ENCODE measurements around the gene HLCS. TPM values are rescaled to one million over a fixed set of nuclear protein-coding genes. Genes with fewer than 3 reads are reported as not detected.
"Not testable (repeated sequence)": the region's sequence is repeated elsewhere in the genome, so short reads cannot be mapped to it uniquely, and the experiment has no call there.

Gene HLCS
- total RNA-seq, 1 experiment from 2014 or later, result 12.7 TPM

GRCh38 chr21:37005548-37006485 is 39.3 kb upstream of the HLCS start:
- H3K14ac ChIP-seq (ENCODE audit: insufficient read depth, low read length), result peak overlapping the region; percentile 8; the same call in 1 of the 2 replicates
- H3K27me3 ChIP-seq (ENCODE audit: insufficient read depth, low read length), result peaks cover 8% of the 10 kb centered on the region; the same call in 1 of the 2 replicates
- H2BK5ac ChIP-seq (ENCODE audit: insufficient read length, low read length), result no peak overlapping the region
- H2AK5ac ChIP-seq (ENCODE audit: insufficient read length, low read length), result no peak overlapping the region
- peak overlapping the region; percentile 52; the same call in 1 of the 2 replicates for H2BK15ac ChIP-seq (ENCODE audit: low read depth, low read length)
- H4K5ac ChIP-seq (ENCODE audit: insufficient read length, low read depth, low read length), result no peak overlapping the region
- H3K9me3 Mint-ChIP-seq, result no peaks in the 10 kb centered on the region
- no peaks in the 10 kb centered on the region for H3K79me1 ChIP-seq (ENCODE audit: insufficient read depth, low read depth, low read length, poor library complexity, severe bottlenecking)
- H2BK120ac ChIP-seq (ENCODE audit: low read depth, low read length, poor library complexity, severe bottlenecking), result no peak overlapping the region
- H3K23me2 ChIP-seq (ENCODE audit: insufficient read length, low read depth, low read length, poor library complexity, severe bottlenecking), result peaks cover 12% of the 10 kb centered on the region
- H3K56ac ChIP-seq (ENCODE audit: insufficient read length, low read depth, low read length), result no peak overlapping the region
- no peak overlapping the region for H3K4ac ChIP-seq (ENCODE audit: low read depth, low read length)
- H2BK20ac ChIP-seq (ENCODE audit: low read depth, low read length, poor library complexity, severe bottlenecking), result no peak overlapping the region
- no peaks in the 10 kb centered on the region for H3K4me1 ChIP-seq (ENCODE audit: insufficient read depth, low read length)
- H3K4me3 Mint-ChIP-seq, result peak overlapping the region; percentile 66 to 79
- no peak overlapping the region for H3K27ac Mint-ChIP-seq
- H3K9me3 ChIP-seq (ENCODE audit: control insufficient read depth, low read depth, low read length), result no peaks in the 10 kb centered on the region
- peak overlapping the region; percentile 76 for H3K4me2 ChIP-seq (ENCODE audit: insufficient read depth, insufficient read length, low read length)
- no peak overlapping the region for H3K23ac ChIP-seq (ENCODE audit: insufficient read length, low read depth, low read length)
- H4K91ac ChIP-seq (ENCODE audit: insufficient read length, low read depth, low read length), result no peak overlapping the region
- H2AFZ ChIP-seq (ENCODE audit: low read length), result no peak overlapping the region
- no peak overlapping the region for H2BK12ac ChIP-seq (ENCODE audit: insufficient read length, low read depth, low read length)
- WGBS (ENCODE audit: extremely low coverage, insufficient read length, low lambda C conversion rate), result no CpG with 5 or more reads among the region's 76 CpGs
- H3K18ac ChIP-seq (ENCODE audit: insufficient read length, low read depth, low read length), result no peak overlapping the region
- H3K79me2 ChIP-seq (ENCODE audit: insufficient read depth, low read length), result no peaks in the 10 kb centered on the region
- no peaks in the 10 kb centered on the region for H3K36me3 Mint-ChIP-seq (ENCODE audit: insufficient read depth in 1 of 3, low read depth in 3 of 3)
- H3K27me3 Mint-ChIP-seq (ENCODE audit: low read depth), result peaks cover 71% of the 10 kb centered on the region
- H3K27ac ChIP-seq (ENCODE audit: insufficient read length, low read depth, low read length), result no peak overlapping the region
- H3K9ac ChIP-seq (ENCODE audit: extremely low read depth, insufficient read length, low read length), result peak overlapping the region; percentile 26
- peaks cover 8 to 20% of the 10 kb centered on the region in 2 experiments for H3K4me1 Mint-ChIP-seq
- H4K8ac ChIP-seq (replicated peaks; ENCODE audit: insufficient read length, low read depth, low read length), result no peak overlapping the region
- no peak overlapping the region for H3T11ph ChIP-seq (ENCODE audit: low read length)
- H4K20me1 ChIP-seq (ENCODE audit: control insufficient read depth, insufficient read depth, insufficient read length), result no peaks in the 10 kb centered on the region
- no peak for TF ChIP-seq CTCF (conservative IDR thresholded peaks at IDR 0.05)
- peak; percentile 59 for DNase-seq

- H3K9me3 Mint-ChIP-seq; H4K8ac ChIP-seq (replicated peaks; ENCODE audit: insufficient read length, low read depth, low read length); H3K4me2 ChIP-seq (ENCODE audit: insufficient read depth, insufficient read length, low read length); H3T11ph ChIP-seq (ENCODE audit: low read length); H3K9ac ChIP-seq (ENCODE audit: extremely low read depth, insufficient read length, low read length); H2AK5ac ChIP-seq (ENCODE audit: insufficient read length, low read length); H3K4me3 Mint-ChIP-seq; DNase-seq; H3K79me2 ChIP-seq (ENCODE audit: insufficient read depth, low read length); H3K14ac ChIP-seq (ENCODE audit: insufficient read depth, low read length); H3K79me1 ChIP-seq (ENCODE audit: insufficient read depth, low read depth, low read length, poor library complexity, severe bottlenecking); H3K56ac ChIP-seq (ENCODE audit: insufficient read length, low read depth, low read length); H3K27ac Mint-ChIP-seq; H4K91ac ChIP-seq (ENCODE audit: insufficient read length, low read depth, low read length); H3K27me3 ChIP-seq (ENCODE audit: insufficient read depth, low read length); H2BK20ac ChIP-seq (ENCODE audit: low read depth, low read length, poor library complexity, severe bottlenecking); H3K23ac ChIP-seq (ENCODE audit: insufficient read length, low read depth, low read length); H4K5ac ChIP-seq (ENCODE audit: insufficient read length, low read depth, low read length); H3K36me3 Mint-ChIP-seq (ENCODE audit: insufficient read depth in 1 of 3, low read depth in 3 of 3); H2BK120ac ChIP-seq (ENCODE audit: low read depth, low read length, poor library complexity, severe bottlenecking); H2BK15ac ChIP-seq (ENCODE audit: low read depth, low read length); H2BK5ac ChIP-seq (ENCODE audit: insufficient read length, low read length); H3K4me1 Mint-ChIP-seq; H3K18ac ChIP-seq (ENCODE audit: insufficient read length, low read depth, low read length); H2AFZ ChIP-seq (ENCODE audit: low read length); H3K27ac ChIP-seq (ENCODE audit: insufficient read length, low read depth, low read length); H2BK12ac ChIP-seq (ENCODE audit: insufficient read length, low read depth, low read length); H3K9me3 ChIP-seq (ENCODE audit: control insufficient read depth, low read depth, low read length); H3K4me1 ChIP-seq (ENCODE audit: insufficient read depth, low read length); H4K20me1 ChIP-seq (ENCODE audit: control insufficient read depth, insufficient read depth, insufficient read length); H3K4ac ChIP-seq (ENCODE audit: low read depth, low read length): not testable (repeated sequence)
- H3K27me3 Mint-ChIP-seq (ENCODE audit: low read depth), result peaks cover 65% of the 10 kb centered on the region
- WGBS (ENCODE audit: extremely low coverage, insufficient read length, low lambda C conversion rate), result no CpG with 5 or more reads among the region's 3 CpGs
- H3K23me2 ChIP-seq (ENCODE audit: insufficient read length, low read depth, low read length, poor library complexity, severe bottlenecking), result peaks cover 12% of the 10 kb centered on the region
Measured at GRCh38 chr21:37003917-37004316, 37.4 kb upstream of the HLCS start.

All from H9 (cell line).